OCI-LY1 (cell line): ENCODE data around the gene SCN2B.

Experiments
- EZH2 ChIP-seq: fragments of 200-600 bp; sonication (generic), shearing (Covaris generic); IDR thresholded peaks from 2 replicates; pipeline ENCODE4 v1.8.0; 2017; ENCODE audit warnings: borderline replicate concordance, mixed run types, mild to moderate bottlenecking, antibody characterized with exemption, low read length, moderate library complexity, mixed read lengths
- TF ChIP-seq, protein P1 (sequence below): fragments of 200-600 bp; sonication (generic), shearing (Covaris generic); IDR thresholded peaks from 2 replicates; pipeline ENCODE4 v1.5.1; 2017; ENCODE audit warnings: mild to moderate bottlenecking, antibody characterized with exemption, low read length, moderate library complexity, mixed read lengths

DNA sequence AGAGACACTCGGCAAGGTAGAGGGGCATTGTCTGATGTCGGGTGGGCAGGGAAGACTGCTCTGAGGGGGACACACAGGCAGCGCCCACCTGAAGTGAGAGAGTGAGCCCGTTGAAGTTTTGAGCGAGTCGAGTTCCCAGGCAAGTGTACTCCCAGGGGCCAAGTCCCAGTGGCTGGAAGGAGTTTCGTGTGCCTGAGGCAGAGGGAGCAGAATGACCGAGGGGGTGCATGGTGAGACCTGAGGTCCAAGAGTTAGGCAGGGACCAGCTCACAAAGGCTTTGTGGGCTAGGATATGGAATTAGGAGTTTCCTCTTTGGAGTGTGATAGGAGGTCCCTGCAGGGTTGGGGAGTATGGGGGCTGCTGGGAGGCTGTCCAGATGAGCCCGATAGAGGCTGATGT lies 6.2 kb downstream of the SCN2B start:
- TF ChIP-seq, protein P1, sequence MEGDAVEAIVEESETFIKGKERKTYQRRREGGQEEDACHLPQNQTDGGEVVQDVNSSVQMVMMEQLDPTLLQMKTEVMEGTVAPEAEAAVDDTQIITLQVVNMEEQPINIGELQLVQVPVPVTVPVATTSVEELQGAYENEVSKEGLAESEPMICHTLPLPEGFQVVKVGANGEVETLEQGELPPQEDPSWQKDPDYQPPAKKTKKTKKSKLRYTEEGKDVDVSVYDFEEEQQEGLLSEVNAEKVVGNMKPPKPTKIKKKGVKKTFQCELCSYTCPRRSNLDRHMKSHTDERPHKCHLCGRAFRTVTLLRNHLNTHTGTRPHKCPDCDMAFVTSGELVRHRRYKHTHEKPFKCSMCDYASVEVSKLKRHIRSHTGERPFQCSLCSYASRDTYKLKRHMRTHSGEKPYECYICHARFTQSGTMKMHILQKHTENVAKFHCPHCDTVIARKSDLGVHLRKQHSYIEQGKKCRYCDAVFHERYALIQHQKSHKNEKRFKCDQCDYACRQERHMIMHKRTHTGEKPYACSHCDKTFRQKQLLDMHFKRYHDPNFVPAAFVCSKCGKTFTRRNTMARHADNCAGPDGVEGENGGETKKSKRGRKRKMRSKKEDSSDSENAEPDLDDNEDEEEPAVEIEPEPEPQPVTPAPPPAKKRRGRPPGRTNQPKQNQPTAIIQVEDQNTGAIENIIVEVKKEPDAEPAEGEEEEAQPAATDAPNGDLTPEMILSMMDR = no peak
- no peak for TF ChIP-seq EZH2
